HepG2 (cell line): Measurements from ENCODE around the gene RTN4. TPM values are rescaled to one million over a fixed set of nuclear protein-coding genes. Genes with fewer than 3 reads are reported as not detected.

ENCODE experiments used
- ARNT ChIP-seq: fragments of 450-650 bp; IDR thresholded peaks from 2 replicates; pipeline ENCODE4 v1.6.1; 2017
- ATF7-NPFF ChIP-seq: sonication (generic); formaldehyde crosslinking; IDR thresholded peaks from 2 replicates; pipeline ENCODE4 v1.8.1; 2023; ENCODE audit warnings: mild to moderate bottlenecking, low read depth, missing genetic modification reagents, moderate library complexity
- CENPBD1 ChIP-seq: sonication (generic); formaldehyde crosslinking; IDR thresholded peaks from 2 replicates; pipeline ENCODE4 v1.8.0; 2022; ENCODE audit warnings: missing genetic modification reagents, low read depth, mild to moderate bottlenecking, borderline replicate concordance
- FLYWCH1 ChIP-seq: sonication (generic); formaldehyde crosslinking; IDR thresholded peaks from 2 replicates; pipeline ENCODE4 v1.8.1; 2023; ENCODE audit warnings: mild to moderate bottlenecking, missing genetic modification reagents
- HNF1B ChIP-seq: sonication (generic); formaldehyde crosslinking; IDR thresholded peaks from 2 replicates; pipeline ENCODE4 v1.5.1; 2020; ENCODE audit warnings: mild to moderate bottlenecking, moderate library complexity, missing genetic modification reagents
- MEIS1 ChIP-seq: sonication (generic); formaldehyde crosslinking; IDR thresholded peaks from 2 replicates; pipeline ENCODE4 v1.9.0; 2021; ENCODE audit warnings: mild to moderate bottlenecking, missing genetic modification reagents, moderate library complexity, borderline replicate concordance
- MLXIP ChIP-seq: sonication (generic); formaldehyde crosslinking; IDR thresholded peaks from 2 replicates; pipeline ENCODE4 v1.9.0; 2021; ENCODE audit warnings: missing genetic modification reagents, borderline replicate concordance
- NBN ChIP-seq: fragments of 450-650 bp; conservative IDR thresholded peaks from 2 replicates; pipeline ENCODE4 v1.6.1; 2017
- NCOA5 ChIP-seq: sonication (generic); formaldehyde crosslinking; IDR thresholded peaks from 2 replicates; pipeline ENCODE4 v1.4.0; 2020; ENCODE audit warnings: missing genetic modification reagents
- POLR2AphosphoS5 ChIP-seq: IDR thresholded peaks from 2 replicates; pipeline ENCODE4 v1.6.1; 2012; ENCODE audit warnings: low read depth, low read length
- PPARG ChIP-seq: conservative IDR thresholded peaks from 2 replicates; pipeline ENCODE4 v1.6.1; 2016; ENCODE audit warnings: missing biosample characterization, missing genetic modification reagents
- SIX1 ChIP-seq: sonication (generic); formaldehyde crosslinking; IDR thresholded peaks from 2 replicates; pipeline ENCODE4 v1.4.0; 2020; ENCODE audit warnings: missing genetic modification reagents, borderline replicate concordance
- SKI ChIP-seq: fragments of 450-650 bp; IDR thresholded peaks from one replicate; pipeline ENCODE4 v1.6.1; 2018; ENCODE audit warnings: mild to moderate bottlenecking; ENCODE audit not compliant: partially characterized antibody
- SMC3 ChIP-seq: IDR thresholded peaks from 2 replicates; pipeline ENCODE4 v1.6.1; 2011; ENCODE audit warnings: low read length, improper control_type of control experiment
- ZFX ChIP-seq: sonication (generic); formaldehyde crosslinking; IDR thresholded peaks from 2 replicates; pipeline ENCODE4 v1.4.0; 2020; ENCODE audit warnings: mild to moderate bottlenecking, low read depth, missing genetic modification reagents, moderate library complexity
- ZKSCAN1 ChIP-seq: fragments of 150-350 bp; IDR thresholded peaks from 2 replicates; pipeline ENCODE4 v1.6.1; 2014; ENCODE audit warnings: low read length
- ZKSCAN8 ChIP-seq: IDR thresholded peaks from 2 replicates; pipeline ENCODE4 v1.6.1; 2016; ENCODE audit warnings: borderline replicate concordance, missing genetic modification reagents, missing compliant biosample characterization
- ZNF33B ChIP-seq: sonication (generic); formaldehyde crosslinking; IDR thresholded peaks from 2 replicates; pipeline ENCODE4 v1.5.1; 2020; ENCODE audit warnings: mild to moderate bottlenecking, missing genetic modification reagents
- ZNF430 ChIP-seq: sonication (generic); formaldehyde crosslinking; IDR thresholded peaks from 2 replicates; pipeline ENCODE4 v1.9.0; 2021; ENCODE audit warnings: mild to moderate bottlenecking, missing genetic modification reagents
- ZSCAN12 ChIP-seq: sonication (generic); formaldehyde crosslinking; IDR thresholded peaks from 2 replicates; pipeline ENCODE4 v1.9.0; 2021; ENCODE audit warnings: mild to moderate bottlenecking, missing genetic modification reagents
- ZZZ3 ChIP-seq: sonication (generic); formaldehyde crosslinking; IDR thresholded peaks from 2 replicates; pipeline ENCODE4 v1.4.0; 2020; ENCODE audit warnings: missing genetic modification reagents, mild to moderate bottlenecking, borderline replicate concordance
- polyA plus RNA-seq, 8 experiments: library from polyadenylated mRNA; depleted of rRNA in 3 of 8; stranded (reverse) in 7 of 8; unstranded in 1 of 8; fragments of >200 nt; fragmentation: Illumina TruSeq in 4 of 8; extraction: Trizol in 4 of 8; gene quantifications; 2 replicates each; pipeline versions ENCODE4 v1.2.1 to v1.2.3, GENCODE V29; 2011 to 2016; ENCODE audit warnings: low read depth in 4 of 8, missing spikeins in 1 of 8, mixed read lengths in 1 of 8; ENCODE audit not compliant: insufficient read depth in 1 of 8
- total RNA-seq, 5 experiments: library from RNA; depleted of rRNA; stranded (reverse); fragments of >200 nt; fragmentation: Illumina TruSeq; extraction: Trizol; gene quantifications; 2 replicates each; pipeline ENCODE4 v1.2.3, GENCODE V29; 2016; ENCODE audit warnings: low read depth in 1 of 5
- TF ChIP-seq, protein P1 (sequence below): sonication (generic); formaldehyde crosslinking; IDR thresholded peaks from 2 replicates; pipeline ENCODE4 v1.8.0; 2022; ENCODE audit warnings: mild to moderate bottlenecking, missing genetic modification reagents, borderline replicate concordance
- TF ChIP-seq, protein P2 (sequence below): sonication (generic); formaldehyde crosslinking; IDR thresholded peaks from 2 replicates; pipeline ENCODE4 v1.4.0; 2020; ENCODE audit warnings: missing genetic modification reagents

Gene RTN4
- total and polyA plus RNA-seq, 2 of the 13 experiments (the other 11 are each of a cell fraction or from before 2014, with no cell fraction given): 98.4 to 133 TPM

GRCh38 chr2:55014962-55015939, 35.0 kb downstream of the RTN4 start (continued):
- TF ChIP-seq ZKSCAN1 (no peak), MLXIP (CRISPR knock-in tag) (no peak), NBN (no peak), SIX1 (CRISPR knock-in tag) (no peak), NCOA5 (CRISPR knock-in tag) (no peak), ZZZ3 (no peak), ATF7-NPFF (CRISPR knock-in tag) (no peak), PPARG (peak; percentile 66; the same call in 1 of the 2 replicates), SMC3 (peak; percentile 95), FLYWCH1 (no peak), ARNT (no peak), MEIS1 (CRISPR knock-in tag) (no peak), HNF1B (CRISPR knock-in tag) (peak; percentile 99), ZKSCAN8 (CRISPR knock-in tag) (peak; percentile 71; the same call in 1 of the 2 replicates), POLR2AphosphoS5 (no peak), ZFX (no peak), ZNF33B (no peak), ZSCAN12 (no peak), SKI (no peak), CENPBD1 (CRISPR knock-in tag) (no peak), ZNF430 (CRISPR knock-in tag) (no peak)
- TF ChIP-seq, protein P1, sequence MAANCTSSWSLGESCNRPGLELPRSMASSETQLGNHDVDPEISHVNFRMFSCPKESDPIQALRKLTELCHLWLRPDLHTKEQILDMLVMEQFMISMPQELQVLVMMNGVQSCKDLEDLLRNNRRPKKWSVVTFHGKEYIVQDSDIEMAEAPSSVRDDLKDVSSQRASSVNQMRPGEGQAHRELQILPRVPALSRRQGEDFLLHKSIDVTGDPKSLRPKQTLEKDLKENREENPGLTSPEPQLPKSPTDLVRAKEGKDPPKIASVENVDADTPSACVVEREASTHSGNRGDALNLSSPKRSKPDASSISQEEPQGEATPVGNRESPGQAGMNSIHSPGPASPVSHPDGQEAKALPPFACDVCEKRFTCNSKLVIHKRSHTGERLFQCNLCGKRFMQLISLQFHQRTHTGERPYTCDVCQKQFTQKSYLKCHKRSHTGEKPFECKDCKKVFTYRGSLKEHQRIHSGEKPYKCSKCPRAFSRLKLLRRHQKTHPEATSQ (CRISPR knock-in tag): no peak
- TF ChIP-seq, protein P2, sequence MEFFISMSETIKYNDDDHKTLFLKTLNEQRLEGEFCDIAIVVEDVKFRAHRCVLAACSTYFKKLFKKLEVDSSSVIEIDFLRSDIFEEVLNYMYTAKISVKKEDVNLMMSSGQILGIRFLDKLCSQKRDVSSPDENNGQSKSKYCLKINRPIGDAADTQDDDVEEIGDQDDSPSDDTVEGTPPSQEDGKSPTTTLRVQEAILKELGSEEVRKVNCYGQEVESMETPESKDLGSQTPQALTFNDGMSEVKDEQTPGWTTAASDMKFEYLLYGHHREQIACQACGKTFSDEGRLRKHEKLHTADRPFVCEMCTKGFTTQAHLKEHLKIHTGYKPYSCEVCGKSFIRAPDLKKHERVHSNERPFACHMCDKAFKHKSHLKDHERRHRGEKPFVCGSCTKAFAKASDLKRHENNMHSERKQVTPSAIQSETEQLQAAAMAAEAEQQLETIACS (CRISPR knock-in tag): no peak
